Liver (tissue), 9 donors: ENCODE measurements around the gene TRERF1. TPM values are rescaled to one million over a fixed set of nuclear protein-coding genes. Genes with fewer than 3 reads are reported as not detected.
"Not testable (repeated sequence)": the region's sequence is repeated elsewhere in the genome, so short reads cannot be mapped to it uniquely, and the experiment has no call there.

Experiments
- DNase-seq: peaks from one replicate; pipeline ENCODE4 v3.0.0-alpha.2; 2017; ENCODE audit warnings: low spot score
- H3K27ac ChIP-seq, 2 donors: one replicate each; pipeline ENCODE4 v1.7.0; 2013; ENCODE audit warnings: inconsistent platforms in 2 of 2, low read length in 2 of 2, control low read depth in 1 of 2, low read depth in 1 of 2, mild to moderate bottlenecking in 1 of 2
- H3K27me3 ChIP-seq, 4 donors: one replicate each; pipeline versions ENCODE4 v1.6.1 to v1.7.0; 2013; ENCODE audit warnings: low read length in 3 of 4, inconsistent platforms in 1 of 4, mild to moderate bottlenecking in 1 of 4, moderate library complexity in 1 of 4; ENCODE audit not compliant: control insufficient read depth in 4 of 4, insufficient read depth in 4 of 4
- H3K36me3 ChIP-seq, 4 donors: one replicate each; pipeline versions ENCODE4 v1.6.1 to v1.7.0; 2013; ENCODE audit warnings: low read length in 3 of 4, mild to moderate bottlenecking in 3 of 4, low read depth in 1 of 4, moderate library complexity in 1 of 4; ENCODE audit not compliant: control insufficient read depth in 4 of 4, insufficient read depth in 3 of 4
- H3K4me1 ChIP-seq, 4 donors: one replicate each; pipeline versions ENCODE4 v1.6.1 to v1.7.0; 2013; ENCODE audit warnings: low read length in 3 of 4, mild to moderate bottlenecking in 3 of 4, moderate library complexity in 1 of 4; ENCODE audit not compliant: control insufficient read depth in 4 of 4, insufficient read depth in 4 of 4
- H3K4me3 ChIP-seq, 3 donors: one replicate each; pipeline versions ENCODE4 v1.6.1 to v1.7.0; 2013; ENCODE audit warnings: low read length in 3 of 3, control low read depth in 1 of 3, low read depth in 1 of 3, mild to moderate bottlenecking in 1 of 3
- H3K9ac ChIP-seq, 2 donors: one replicate each; pipeline ENCODE4 v1.7.0; 2013; ENCODE audit warnings: low read length in 2 of 2, mild to moderate bottlenecking in 2 of 2, moderate library complexity in 2 of 2, control low read depth in 1 of 2, low read depth in 1 of 2
- H3K9me3 ChIP-seq, 4 donors: one replicate each; pipeline versions ENCODE4 v1.6.1 to v1.7.0; 2013; ENCODE audit warnings: low read length in 3 of 4; ENCODE audit not compliant: control insufficient read depth in 4 of 4
- EGR1 ChIP-seq, 2 donors: IDR thresholded peaks; 2 replicates each; pipeline ENCODE4 v1.6.1; 2016 to 2018; ENCODE audit warnings: antibody characterized with exemption in 2 of 2, low read depth in 2 of 2
- FOXA1 ChIP-seq: IDR thresholded peaks from 2 replicates; pipeline ENCODE4 v1.6.1; 2016; ENCODE audit warnings: antibody characterized with exemption
- FOXA2 ChIP-seq: IDR thresholded peaks from 2 replicates; pipeline ENCODE4 v1.6.1; 2016; ENCODE audit warnings: antibody characterized with exemption
- GABPA ChIP-seq, 2 donors: IDR thresholded peaks in 1 of 2; conservative IDR thresholded peaks in 1 of 2; 2 replicates each; pipeline ENCODE4 v1.6.1; 2016; ENCODE audit warnings: antibody characterized with exemption in 2 of 2, mild to moderate bottlenecking in 1 of 2, moderate library complexity in 1 of 2
- HNF4A ChIP-seq, 2 donors: conservative IDR thresholded peaks; 2 replicates each; pipeline ENCODE4 v1.6.1; 2016; ENCODE audit warnings: antibody characterized with exemption in 2 of 2, mild to moderate bottlenecking in 2 of 2
- HNF4G ChIP-seq: IDR thresholded peaks from 2 replicates; pipeline ENCODE4 v1.6.1; 2016; ENCODE audit warnings: antibody characterized with exemption
- JUND ChIP-seq, 2 donors: IDR thresholded peaks; 2 replicates each; pipeline ENCODE4 v1.6.1; 2016; ENCODE audit warnings: antibody characterized with exemption in 2 of 2
- NR2F2 ChIP-seq: IDR thresholded peaks from 2 replicates; pipeline ENCODE4 v1.6.1; 2016; ENCODE audit warnings: antibody characterized with exemption
- RAD21 ChIP-seq, 2 donors: IDR thresholded peaks; 2 replicates each; pipeline ENCODE4 v1.6.1; 2016; ENCODE audit warnings: antibody characterized with exemption in 2 of 2, mild to moderate bottlenecking in 2 of 2
- RXRA ChIP-seq, 2 donors: IDR thresholded peaks; 2 replicates each; pipeline ENCODE4 v1.6.1; 2017 to 2018; ENCODE audit warnings: antibody characterized with exemption in 2 of 2, mild to moderate bottlenecking in 1 of 2
- SP1 ChIP-seq: IDR thresholded peaks from 2 replicates; pipeline ENCODE4 v1.6.1; 2018; ENCODE audit warnings: antibody characterized with exemption, mild to moderate bottlenecking
- TAF1 ChIP-seq: conservative IDR thresholded peaks from 2 replicates; pipeline ENCODE4 v1.6.1; 2016; ENCODE audit warnings: antibody characterized with exemption, mild to moderate bottlenecking
- YY1 ChIP-seq: IDR thresholded peaks from 2 replicates; pipeline ENCODE4 v1.6.1; 2016; ENCODE audit warnings: antibody characterized with exemption, mild to moderate bottlenecking
- WGBS: extraction: QIAGEN DNeasy Blood & Tissue Kit; methylation state at CpG from one replicate; pipeline ENCODE4 v1.1.7; 2013; 5-methylcytosine and 5-hydroxymethylcytosine counted together
- polyA plus RNA-seq, 2 donors: library from polyadenylated mRNA; stranded (reverse) in 1 of 2; unstranded in 1 of 2; fragments of 200-250 nt in 1 of 2; fragments of >200 nt in 1 of 2; fragmentation: Nextera tagmentation in 1 of 2; extraction: Ambion mirVana in 1 of 2; gene quantifications; one replicate each; pipeline versions ENCODE4 v1.2.1 to v1.2.3, GENCODE V29; 2013 to 2015
- total RNA-seq, 2 donors: library from RNA; depleted of rRNA; stranded (reverse); fragments of >200 nt; gene quantifications; one replicate each; pipeline ENCODE4 v1.2.3, GENCODE V29; 2014
- TF ChIP-seq, protein P1 (sequence below): IDR thresholded peaks from 2 replicates; pipeline ENCODE4 v1.6.1; 2016; ENCODE audit warnings: antibody characterized with exemption
- TF ChIP-seq, protein P2 (sequence below): IDR thresholded peaks from 2 replicates; pipeline ENCODE4 v1.6.1; 2016; ENCODE audit warnings: antibody characterized with exemption, mild to moderate bottlenecking
- TF ChIP-seq, protein P3 (sequence below): IDR thresholded peaks from 2 replicates; pipeline ENCODE4 v1.6.1; 2016; ENCODE audit warnings: antibody characterized with exemption
- TF ChIP-seq, protein P4 (sequence below): IDR thresholded peaks from 2 replicates; pipeline ENCODE4 v1.6.1; 2016; ENCODE audit warnings: antibody characterized with exemption
- TF ChIP-seq, protein P5 (sequence below): fragments of 150-350 bp; IDR thresholded peaks from 2 replicates; pipeline ENCODE4 v1.5.1; 2017; ENCODE audit warnings: improper control_type of control experiment, low read depth, low read length; ENCODE audit not compliant: missing input control
- donor health status: healthy.
- donor health status: healthy.
- donor health status: healthy.
- donor health status: healthy.
- donor health status: healthy.

Gene TRERF1
- total and polyA plus RNA-seq, 4 donors: 0.33 to 1.3 (median 0.68) TPM

DNA sequence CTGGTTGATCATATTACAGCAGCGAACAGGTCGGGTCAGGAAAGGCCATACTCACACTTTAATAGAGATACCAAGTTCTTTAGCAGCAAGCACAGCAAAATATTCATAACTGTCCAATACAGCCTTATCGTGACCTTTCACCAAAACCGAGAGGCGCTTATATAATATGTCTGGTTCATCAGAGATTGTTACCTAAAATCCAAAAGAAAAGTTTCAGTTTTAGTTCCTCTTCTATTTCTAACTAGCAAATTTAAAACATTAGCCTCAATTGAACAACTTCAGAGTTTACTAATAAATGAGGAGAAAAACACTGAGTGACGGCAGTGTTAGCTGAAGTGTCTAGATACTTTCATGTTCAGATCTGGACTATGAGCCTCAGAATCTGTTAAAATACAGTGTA, 240.0 kb downstream of the TRERF1 start:
- no peak for DNase-seq
- Histone ChIP-seq H3K27ac (peak overlapping the region; percentile 68 to 76), H3K4me1 (peaks cover 13 to 43% (median 33%) of the 10 kb centered on the region in 4 donors), H3K9ac (peak overlapping the region; percentile 12 to 53), H3K27me3 (no peaks in the 10 kb centered on the region), H3K9me3 (no peaks in the 10 kb centered on the region), H3K36me3 (peaks cover 7 to 29% (median 23%) of the 10 kb centered on the region in 4 donors), H3K4me3 (no peak overlapping the region)
- 51% methylated on average over 6 of the region's 6 CpGs for WGBS
- no peak for TF ChIP-seq GABPA (IDR thresholded peaks at IDR 0.05 in 1 of 2, conservative IDR thresholded peaks at IDR 0.05 in 1 of 2)
- TF ChIP-seq, protein P1, sequence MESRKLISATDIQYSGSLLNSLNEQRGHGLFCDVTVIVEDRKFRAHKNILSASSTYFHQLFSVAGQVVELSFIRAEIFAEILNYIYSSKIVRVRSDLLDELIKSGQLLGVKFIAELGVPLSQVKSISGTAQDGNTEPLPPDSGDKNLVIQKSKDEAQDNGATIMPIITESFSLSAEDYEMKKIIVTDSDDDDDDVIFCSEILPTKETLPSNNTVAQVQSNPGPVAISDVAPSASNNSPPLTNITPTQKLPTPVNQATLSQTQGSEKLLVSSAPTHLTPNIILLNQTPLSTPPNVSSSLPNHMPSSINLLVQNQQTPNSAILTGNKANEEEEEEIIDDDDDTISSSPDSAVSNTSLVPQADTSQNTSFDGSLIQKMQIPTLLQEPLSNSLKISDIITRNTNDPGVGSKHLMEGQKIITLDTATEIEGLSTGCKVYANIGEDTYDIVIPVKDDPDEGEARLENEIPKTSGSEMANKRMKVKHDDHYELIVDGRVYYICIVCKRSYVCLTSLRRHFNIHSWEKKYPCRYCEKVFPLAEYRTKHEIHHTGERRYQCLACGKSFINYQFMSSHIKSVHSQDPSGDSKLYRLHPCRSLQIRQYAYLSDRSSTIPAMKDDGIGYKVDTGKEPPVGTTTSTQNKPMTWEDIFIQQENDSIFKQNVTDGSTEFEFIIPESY: no peak
- TF ChIP-seq EGR1 (IDR thresholded peaks at IDR 0.05; ENCODE audit: low read depth in 2 of 2): no peak
- no peak for TF ChIP-seq RAD21 (IDR thresholded peaks at IDR 0.05)

DNA sequence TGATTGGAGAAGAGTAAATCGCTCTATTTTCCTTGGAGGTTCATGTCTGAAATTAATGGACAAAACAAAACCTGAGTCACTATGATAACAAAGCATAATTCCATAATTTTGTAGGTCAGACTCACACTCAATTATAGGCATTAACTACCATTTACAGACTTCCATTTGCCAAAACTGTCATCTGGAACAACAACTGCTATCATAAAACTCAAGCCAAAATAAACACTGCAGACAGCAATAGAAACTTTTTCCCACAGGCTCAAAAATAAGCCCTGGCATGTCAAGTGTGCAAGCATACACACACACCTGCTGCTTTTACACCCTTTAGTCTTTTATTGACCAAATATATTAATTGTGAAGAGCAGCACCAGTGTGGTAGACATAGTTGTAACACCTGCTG, 241.2 kb downstream of the TRERF1 start:
- DNase-seq: no peak
- no peak for TF ChIP-seq JUND (IDR thresholded peaks at IDR 0.05)
- peak; percentile 11 for TF ChIP-seq SP1
- TF ChIP-seq FOXA2: peak; percentile 65
- TF ChIP-seq RAD21 (IDR thresholded peaks at IDR 0.05): no peak
- TF ChIP-seq, protein P2, sequence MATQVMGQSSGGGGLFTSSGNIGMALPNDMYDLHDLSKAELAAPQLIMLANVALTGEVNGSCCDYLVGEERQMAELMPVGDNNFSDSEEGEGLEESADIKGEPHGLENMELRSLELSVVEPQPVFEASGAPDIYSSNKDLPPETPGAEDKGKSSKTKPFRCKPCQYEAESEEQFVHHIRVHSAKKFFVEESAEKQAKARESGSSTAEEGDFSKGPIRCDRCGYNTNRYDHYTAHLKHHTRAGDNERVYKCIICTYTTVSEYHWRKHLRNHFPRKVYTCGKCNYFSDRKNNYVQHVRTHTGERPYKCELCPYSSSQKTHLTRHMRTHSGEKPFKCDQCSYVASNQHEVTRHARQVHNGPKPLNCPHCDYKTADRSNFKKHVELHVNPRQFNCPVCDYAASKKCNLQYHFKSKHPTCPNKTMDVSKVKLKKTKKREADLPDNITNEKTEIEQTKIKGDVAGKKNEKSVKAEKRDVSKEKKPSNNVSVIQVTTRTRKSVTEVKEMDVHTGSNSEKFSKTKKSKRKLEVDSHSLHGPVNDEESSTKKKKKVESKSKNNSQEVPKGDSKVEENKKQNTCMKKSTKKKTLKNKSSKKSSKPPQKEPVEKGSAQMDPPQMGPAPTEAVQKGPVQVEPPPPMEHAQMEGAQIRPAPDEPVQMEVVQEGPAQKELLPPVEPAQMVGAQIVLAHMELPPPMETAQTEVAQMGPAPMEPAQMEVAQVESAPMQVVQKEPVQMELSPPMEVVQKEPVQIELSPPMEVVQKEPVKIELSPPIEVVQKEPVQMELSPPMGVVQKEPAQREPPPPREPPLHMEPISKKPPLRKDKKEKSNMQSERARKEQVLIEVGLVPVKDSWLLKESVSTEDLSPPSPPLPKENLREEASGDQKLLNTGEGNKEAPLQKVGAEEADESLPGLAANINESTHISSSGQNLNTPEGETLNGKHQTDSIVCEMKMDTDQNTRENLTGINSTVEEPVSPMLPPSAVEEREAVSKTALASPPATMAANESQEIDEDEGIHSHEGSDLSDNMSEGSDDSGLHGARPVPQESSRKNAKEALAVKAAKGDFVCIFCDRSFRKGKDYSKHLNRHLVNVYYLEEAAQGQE: no peak
- no peak for TF ChIP-seq HNF4G
- TF ChIP-seq, protein P3, sequence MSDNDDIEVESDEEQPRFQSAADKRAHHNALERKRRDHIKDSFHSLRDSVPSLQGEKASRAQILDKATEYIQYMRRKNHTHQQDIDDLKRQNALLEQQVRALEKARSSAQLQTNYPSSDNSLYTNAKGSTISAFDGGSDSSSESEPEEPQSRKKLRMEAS: no peak
- peak; percentile 26 for TF ChIP-seq FOXA1
- TF ChIP-seq NR2F2: no peak
- TF ChIP-seq HNF4A (conservative IDR thresholded peaks at IDR 0.05): peak; percentile 5 to 20
- TF ChIP-seq, protein P4, sequence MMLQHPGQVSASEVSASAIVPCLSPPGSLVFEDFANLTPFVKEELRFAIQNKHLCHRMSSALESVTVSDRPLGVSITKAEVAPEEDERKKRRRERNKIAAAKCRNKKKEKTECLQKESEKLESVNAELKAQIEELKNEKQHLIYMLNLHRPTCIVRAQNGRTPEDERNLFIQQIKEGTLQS: no peak
- TF ChIP-seq TAF1: no peak
- TF ChIP-seq, protein P1: no peak
- TF ChIP-seq YY1: peak; percentile 27
- TF ChIP-seq, protein P5, sequence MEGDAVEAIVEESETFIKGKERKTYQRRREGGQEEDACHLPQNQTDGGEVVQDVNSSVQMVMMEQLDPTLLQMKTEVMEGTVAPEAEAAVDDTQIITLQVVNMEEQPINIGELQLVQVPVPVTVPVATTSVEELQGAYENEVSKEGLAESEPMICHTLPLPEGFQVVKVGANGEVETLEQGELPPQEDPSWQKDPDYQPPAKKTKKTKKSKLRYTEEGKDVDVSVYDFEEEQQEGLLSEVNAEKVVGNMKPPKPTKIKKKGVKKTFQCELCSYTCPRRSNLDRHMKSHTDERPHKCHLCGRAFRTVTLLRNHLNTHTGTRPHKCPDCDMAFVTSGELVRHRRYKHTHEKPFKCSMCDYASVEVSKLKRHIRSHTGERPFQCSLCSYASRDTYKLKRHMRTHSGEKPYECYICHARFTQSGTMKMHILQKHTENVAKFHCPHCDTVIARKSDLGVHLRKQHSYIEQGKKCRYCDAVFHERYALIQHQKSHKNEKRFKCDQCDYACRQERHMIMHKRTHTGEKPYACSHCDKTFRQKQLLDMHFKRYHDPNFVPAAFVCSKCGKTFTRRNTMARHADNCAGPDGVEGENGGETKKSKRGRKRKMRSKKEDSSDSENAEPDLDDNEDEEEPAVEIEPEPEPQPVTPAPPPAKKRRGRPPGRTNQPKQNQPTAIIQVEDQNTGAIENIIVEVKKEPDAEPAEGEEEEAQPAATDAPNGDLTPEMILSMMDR: no peak
- TF ChIP-seq EGR1 (IDR thresholded peaks at IDR 0.05; ENCODE audit: low read depth in 2 of 2): no peak
- no peak for TF ChIP-seq GABPA (IDR thresholded peaks at IDR 0.05 in 1 of 2, conservative IDR thresholded peaks at IDR 0.05 in 1 of 2)
- TF ChIP-seq RXRA (IDR thresholded peaks at IDR 0.05): no peak
- Histone ChIP-seq H3K27ac (peak overlapping the region; percentile 68 to 76), H3K27me3 (no peaks in the 10 kb centered on the region), H3K4me1 (peaks cover 10 to 32% (median 25%) of the 10 kb centered on the region in 4 donors), H3K9me3 (no peaks in the 10 kb centered on the region), H3K36me3 (peaks cover 7 to 32% (median 24%) of the 10 kb centered on the region in 4 donors), H3K9ac (peak overlapping the region in 1 of 2 donors; percentile 69), H3K4me3 (no peak overlapping the region)
- no CpG with 5 or more reads among the region's 1 CpG for WGBS

DNA sequence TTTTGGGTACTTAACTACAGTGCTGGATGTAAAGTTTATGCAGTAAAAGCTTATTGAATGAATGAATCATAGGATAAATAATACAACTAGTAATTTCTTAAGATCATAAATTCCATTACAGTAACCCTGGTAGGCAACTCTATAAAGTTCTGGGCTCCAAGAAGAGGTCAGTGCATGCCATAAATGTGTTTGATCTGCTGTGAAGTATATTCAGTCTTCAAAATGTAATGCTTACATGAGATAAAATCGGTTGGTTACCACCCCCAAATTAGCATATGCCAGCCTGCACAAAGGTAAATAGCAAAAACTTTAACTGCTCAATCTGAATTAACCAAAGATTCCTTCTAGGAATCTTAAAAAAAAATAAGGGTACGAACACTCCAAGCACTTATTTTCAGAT, 244.2 kb downstream of the TRERF1 start:
- H3K9me3 ChIP-seq, H3K9ac ChIP-seq, H3K27me3 ChIP-seq, H3K27ac ChIP-seq, DNase-seq, H3K4me3 ChIP-seq: not testable (repeated sequence)
- Histone ChIP-seq H3K4me1 (peaks cover 15 to 46% (median 25%) of the 10 kb centered on the region in 4 donors), H3K36me3 (peaks cover 7 to 23% (median 15%) of the 10 kb centered on the region in 4 donors)
- 78% methylated on average over 2 of the region's 2 CpGs for WGBS
